GM23338 (cell line): ENCODE data around the gene SEMA5A. TPM values are rescaled to one million over a fixed set of nuclear protein-coding genes. Genes with fewer than 3 reads are reported as not detected.

Experiments used
- ATAC-seq: fragments of 200-7000 bp; cut with Tn5 transposase; 3 replicates; pipeline ENCODE4 v1.9.1; 2020
- DNase-seq: peaks from one replicate; pipeline ENCODE4 v3.0.0-alpha.2; 2015; ENCODE audit warnings: low spot score
- H2AFZ ChIP-seq: fragments of 200-600 bp; sonication (generic); 2 replicates; pipeline ENCODE4 v1.8.0; 2016; ENCODE audit warnings: antibody characterized with exemption, mild to moderate bottlenecking, moderate library complexity
- H3F3A ChIP-seq: fragments of 200-600 bp; sonication (generic); replicated peaks from 2 replicates; pipeline ENCODE4 v1.8.0; 2017; ENCODE audit warnings: antibody characterized with exemption, mixed run types, low read depth
- H3K27ac ChIP-seq: fragments of 200-600 bp; sonication (generic); 2 replicates; pipeline ENCODE4 v1.6.1; 2016; ENCODE audit warnings: low read depth
- H3K27me3 ChIP-seq: fragments of 200-600 bp; sonication (generic); 2 replicates; pipeline ENCODE4 v1.8.0; 2016; ENCODE audit warnings: mild to moderate bottlenecking, mixed run types, moderate library complexity; ENCODE audit not compliant: insufficient read depth
- H3K36me3 ChIP-seq: fragments of 200-600 bp; sonication (generic); 2 replicates; pipeline ENCODE4 v1.8.0; 2016; ENCODE audit warnings: mild to moderate bottlenecking; ENCODE audit not compliant: insufficient read depth
- H3K4me1 ChIP-seq: fragments of 200-600 bp; sonication (generic); 2 replicates; pipeline ENCODE4 v1.8.0; 2016; ENCODE audit warnings: mild to moderate bottlenecking, moderate library complexity; ENCODE audit not compliant: insufficient read depth
- H3K4me2 ChIP-seq: fragments of 200-600 bp; sonication (generic); 2 replicates; pipeline ENCODE4 v1.7.1; 2017; ENCODE audit warnings: mixed run types
- H3K4me3 ChIP-seq: fragments of 200-600 bp; sonication (generic); 2 replicates; pipeline ENCODE4 v1.6.1; 2016; ENCODE audit warnings: mixed run types
- H3K79me2 ChIP-seq: fragments of 200-600 bp; sonication (generic); replicated peaks from 2 replicates; pipeline ENCODE4 v1.8.0; 2017; ENCODE audit warnings: mild to moderate bottlenecking; ENCODE audit not compliant: insufficient read depth
- H3K9me2 ChIP-seq: fragments of 200-600 bp; sonication (generic); 2 replicates; pipeline ENCODE4 v1.8.0; 2017; ENCODE audit not compliant: insufficient read depth
- H4K20me1 ChIP-seq: fragments of 200-600 bp; sonication (generic); replicated peaks from 2 replicates; pipeline ENCODE4 v1.8.0; 2017; ENCODE audit warnings: mild to moderate bottlenecking; ENCODE audit not compliant: insufficient read depth
- H3K27ac Mint-ChIP-seq: 2 replicates; pipeline ENCODE4 v1.8.0; 2020; ENCODE audit warnings: inconsistent platforms, mild to moderate bottlenecking, moderate library complexity, mixed read lengths
- H3K27me3 Mint-ChIP-seq: 3 replicates; pipeline ENCODE4 v1.8.0; 2022; ENCODE audit warnings: low read depth, mild to moderate bottlenecking, moderate library complexity, mixed read lengths, inconsistent platforms; ENCODE audit not compliant: insufficient read depth, poor library complexity
- H3K36me3 Mint-ChIP-seq: 3 replicates; pipeline ENCODE4 v1.8.0; 2021; ENCODE audit warnings: low read depth, mild to moderate bottlenecking, inconsistent platforms, moderate library complexity, mixed read lengths
- H3K4me1 Mint-ChIP-seq: 3 replicates; pipeline ENCODE4 v1.8.0; 2020; ENCODE audit warnings: mild to moderate bottlenecking, inconsistent platforms, mixed read lengths
- H3K4me3 Mint-ChIP-seq: 3 replicates; pipeline ENCODE4 v1.8.0; 2021; ENCODE audit warnings: moderate library complexity, mild to moderate bottlenecking, inconsistent platforms, mixed read lengths
- H3K9me3 Mint-ChIP-seq: 3 replicates; pipeline ENCODE4 v1.8.0; 2020; ENCODE audit warnings: moderate library complexity, mild to moderate bottlenecking, inconsistent platforms, mixed read lengths
- CREB1 ChIP-seq: fragments of 250-450 bp; sonication (Bioruptor Pico); IDR thresholded peaks from 2 replicates; pipeline ENCODE4 v1.5.0; 2020; ENCODE audit warnings: low read depth, mild to moderate bottlenecking, moderate library complexity
- CTCF ChIP-seq, 2 experiments: fragments of 200-600 bp in 1 of 2; sonication (generic) in 1 of 2; conservative IDR thresholded peaks; 2 replicates each; pipeline versions ENCODE4 v1.5.1 to v1.6.1; 2016 to 2017; ENCODE audit warnings: antibody characterized with exemption in 2 of 2, low read depth in 2 of 2, mild to moderate bottlenecking in 2 of 2, moderate library complexity in 1 of 2
- ETS1 ChIP-seq: IDR thresholded peaks from 2 replicates; pipeline ENCODE4 v1.6.1; 2016; ENCODE audit warnings: antibody characterized with exemption
- EZH2 ChIP-seq: fragments of 200-600 bp; sonication (generic); IDR thresholded peaks from one replicate; pipeline ENCODE4 v1.8.0; 2017; ENCODE audit warnings: antibody characterized with exemption, mild to moderate bottlenecking, low read depth; ENCODE audit not compliant: unreplicated experiment
- EZH2phosphoT487 ChIP-seq: fragments of 200-600 bp; sonication (generic); IDR thresholded peaks from one replicate; pipeline ENCODE4 v1.8.1; 2018; ENCODE audit warnings: antibody characterized with exemption; ENCODE audit not compliant: unreplicated experiment
- JUNB ChIP-seq: IDR thresholded peaks from one replicate; pipeline ENCODE4 v1.6.1; 2016; ENCODE audit warnings: antibody characterized with exemption; ENCODE audit not compliant: unreplicated experiment
- NANOG ChIP-seq: IDR thresholded peaks from 2 replicates; pipeline ENCODE4 v1.6.1; 2016; ENCODE audit warnings: antibody characterized with exemption, borderline replicate concordance
- REST ChIP-seq: IDR thresholded peaks from one replicate; pipeline ENCODE4 v1.6.1; 2018; ENCODE audit warnings: antibody characterized with exemption; ENCODE audit not compliant: unreplicated experiment
- ZNF114 ChIP-seq: fragments of 250-450 bp; sonication (Bioruptor Pico); IDR thresholded peaks from 2 replicates; pipeline ENCODE4 v1.5.0; 2020; ENCODE audit warnings: mild to moderate bottlenecking, moderate library complexity
- ZNF331 ChIP-seq: fragments of 250-450 bp; sonication (Bioruptor Pico); IDR thresholded peaks from 2 replicates; pipeline ENCODE4 v1.5.0; 2020; ENCODE audit warnings: low read depth, mild to moderate bottlenecking, moderate library complexity
- ZNF462 ChIP-seq: fragments of 250-450 bp; sonication (Bioruptor Pico); IDR thresholded peaks from 2 replicates; pipeline ENCODE4 v1.5.0; 2020; ENCODE audit warnings: mild to moderate bottlenecking, moderate library complexity
- polyA plus RNA-seq: library from polyadenylated mRNA; unstranded; fragments of >200 nt; fragmentation: Nextera tagmentation; extraction: Ambion mirVana; gene quantifications from 2 replicates; pipeline ENCODE4 v1.2.1, GENCODE V29; 2016
- total RNA-seq: library from RNA; depleted of rRNA; stranded (reverse); fragments of >200 nt; shearing (Covaris generic); gene quantifications from 2 replicates; pipeline ENCODE4 v1.2.3, GENCODE V29; 2014

SEMA5A gene
- total and polyA plus RNA-seq, 2 experiments from 2014 or later: 2.1 to 8.1 TPM

GRCh38 chr5:9176641-9177040 is 369.2 kb downstream of the SEMA5A start:
- Histone ChIP-seq H3K36me3 (no peaks in the 10 kb centered on the region), H3F3A (no peaks in the 10 kb centered on the region)

GRCh38 chr5:9174446-9174845 is 371.4 kb downstream of the SEMA5A start:
- Mint-ChIP-seq H3K9me3 (no peaks in the 10 kb centered on the region), H3K27me3 (no peaks in the 10 kb centered on the region), H3K36me3 (peaks cover 11% of the 10 kb centered on the region; the same call in 2 of the 3 replicates), H3K4me3 (no peak overlapping the region), H3K27ac (no peak overlapping the region), H3K4me1 (peaks cover 6% of the 10 kb centered on the region; the same call in 2 of the 3 replicates)
- Histone ChIP-seq H3K4me2 (no peak overlapping the region), H2AFZ (no peak overlapping the region), H3K4me1 (no peaks in the 10 kb centered on the region), H3K79me2 (no peaks in the 10 kb centered on the region), H3K27me3 (no peaks in the 10 kb centered on the region), H3K36me3 (no peaks in the 10 kb centered on the region), H3K4me3 (no peak overlapping the region), H3K9me2 (peaks cover 8% of the 10 kb centered on the region; the same call in 1 of the 2 replicates), H3K27ac (no peak overlapping the region), H4K20me1 (no peaks in the 10 kb centered on the region), H3F3A (no peaks in the 10 kb centered on the region)
- DNase-seq (no peak), ATAC-seq (no peak)
- TF ChIP-seq CREB1 (no peak), REST (no peak), JUNB (no peak), ZNF114 (CRISPR knock-in tag) (no peak), ETS1 (no peak), EZH2phosphoT487 (no peak), ZNF462 (CRISPR knock-in tag) (no peak), CTCF (conservative IDR thresholded peaks at IDR 0.05; ENCODE audit: low read depth in 2 of 2) (no peak)

More at GRCh38 chr5:9176641-9177040, 369.2 kb downstream of the SEMA5A start:
- Histone ChIP-seq H4K20me1 (no peaks in the 10 kb centered on the region), H3K79me2 (no peaks in the 10 kb centered on the region), H3K27me3 (no peaks in the 10 kb centered on the region), H3K9me2 (peaks cover 2% of the 10 kb centered on the region; the same call in 1 of the 2 replicates), H3K4me2 (no peak overlapping the region), H2AFZ (no peak overlapping the region), H3K27ac (no peak overlapping the region), H3K4me1 (no peaks in the 10 kb centered on the region), H3K4me3 (no peak overlapping the region)
- DNase-seq: no peak
- Mint-ChIP-seq H3K27me3 (no peaks in the 10 kb centered on the region), H3K9me3 (no peaks in the 10 kb centered on the region), H3K36me3 (peaks cover 11% of the 10 kb centered on the region; the same call in 2 of the 3 replicates), H3K27ac (no peak overlapping the region), H3K4me3 (no peak overlapping the region), H3K4me1 (peaks cover 2% of the 10 kb centered on the region; the same call in 1 of the 3 replicates)
- TF ChIP-seq NANOG: no peak
- TF ChIP-seq ZNF331: no peak
- no peak for TF ChIP-seq CREB1
- TF ChIP-seq EZH2: no peak
- no peak for ATAC-seq
